K562 (cell line): ENCODE measurements around the gene SNX19.

Experiments
- PATZ1 ChIP-seq: fragments of 250-450 bp; sonication (Bioruptor Pico); IDR thresholded peaks from 2 replicates; pipeline ENCODE4 v1.5.0; 2020; ENCODE audit warnings: mild to moderate bottlenecking, borderline replicate concordance
- RBM39 ChIP-seq: fragments of 200-400 bp; formaldehyde crosslinking; optimal IDR thresholded peaks from 2 replicates; pipeline ENCODE3; 2018; ENCODE audit warnings: low read depth, low read length

GRCh38 chr11:130890039-130890745, 26.1 kb downstream of the SNX19 start:
- no peak for TF ChIP-seq RBM39
- TF ChIP-seq PATZ1 (CRISPR knock-in tag): no peak
